ENCODE data around the gene MEIS1.

DNA sequence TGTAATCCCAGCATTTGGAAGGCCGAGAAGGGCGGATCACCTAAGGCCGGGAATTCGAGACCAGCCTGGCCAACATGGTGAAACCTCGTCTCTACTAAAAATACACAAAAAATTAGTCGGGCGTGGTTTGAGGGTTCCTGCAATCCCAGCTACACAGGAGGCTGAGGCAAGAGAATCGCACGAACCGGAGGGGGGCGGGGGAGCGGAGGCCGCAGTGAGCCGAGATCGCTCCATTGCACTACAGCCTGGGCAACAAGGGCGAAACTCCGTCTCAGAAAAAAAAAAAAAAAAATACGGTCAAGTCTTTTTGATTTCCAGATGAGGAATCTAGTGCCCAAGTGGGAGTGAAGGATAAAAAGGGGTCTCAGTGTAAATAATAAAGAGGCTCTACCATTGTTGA, 16.5 kb upstream of the MEIS1 start:
- TF ChIP-seq, protein P1, sequence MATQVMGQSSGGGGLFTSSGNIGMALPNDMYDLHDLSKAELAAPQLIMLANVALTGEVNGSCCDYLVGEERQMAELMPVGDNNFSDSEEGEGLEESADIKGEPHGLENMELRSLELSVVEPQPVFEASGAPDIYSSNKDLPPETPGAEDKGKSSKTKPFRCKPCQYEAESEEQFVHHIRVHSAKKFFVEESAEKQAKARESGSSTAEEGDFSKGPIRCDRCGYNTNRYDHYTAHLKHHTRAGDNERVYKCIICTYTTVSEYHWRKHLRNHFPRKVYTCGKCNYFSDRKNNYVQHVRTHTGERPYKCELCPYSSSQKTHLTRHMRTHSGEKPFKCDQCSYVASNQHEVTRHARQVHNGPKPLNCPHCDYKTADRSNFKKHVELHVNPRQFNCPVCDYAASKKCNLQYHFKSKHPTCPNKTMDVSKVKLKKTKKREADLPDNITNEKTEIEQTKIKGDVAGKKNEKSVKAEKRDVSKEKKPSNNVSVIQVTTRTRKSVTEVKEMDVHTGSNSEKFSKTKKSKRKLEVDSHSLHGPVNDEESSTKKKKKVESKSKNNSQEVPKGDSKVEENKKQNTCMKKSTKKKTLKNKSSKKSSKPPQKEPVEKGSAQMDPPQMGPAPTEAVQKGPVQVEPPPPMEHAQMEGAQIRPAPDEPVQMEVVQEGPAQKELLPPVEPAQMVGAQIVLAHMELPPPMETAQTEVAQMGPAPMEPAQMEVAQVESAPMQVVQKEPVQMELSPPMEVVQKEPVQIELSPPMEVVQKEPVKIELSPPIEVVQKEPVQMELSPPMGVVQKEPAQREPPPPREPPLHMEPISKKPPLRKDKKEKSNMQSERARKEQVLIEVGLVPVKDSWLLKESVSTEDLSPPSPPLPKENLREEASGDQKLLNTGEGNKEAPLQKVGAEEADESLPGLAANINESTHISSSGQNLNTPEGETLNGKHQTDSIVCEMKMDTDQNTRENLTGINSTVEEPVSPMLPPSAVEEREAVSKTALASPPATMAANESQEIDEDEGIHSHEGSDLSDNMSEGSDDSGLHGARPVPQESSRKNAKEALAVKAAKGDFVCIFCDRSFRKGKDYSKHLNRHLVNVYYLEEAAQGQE (IDR thresholded peaks at IDR 0.05; ENCODE audit: unreplicated experiment): no peak
- TF ChIP-seq, protein P2, sequence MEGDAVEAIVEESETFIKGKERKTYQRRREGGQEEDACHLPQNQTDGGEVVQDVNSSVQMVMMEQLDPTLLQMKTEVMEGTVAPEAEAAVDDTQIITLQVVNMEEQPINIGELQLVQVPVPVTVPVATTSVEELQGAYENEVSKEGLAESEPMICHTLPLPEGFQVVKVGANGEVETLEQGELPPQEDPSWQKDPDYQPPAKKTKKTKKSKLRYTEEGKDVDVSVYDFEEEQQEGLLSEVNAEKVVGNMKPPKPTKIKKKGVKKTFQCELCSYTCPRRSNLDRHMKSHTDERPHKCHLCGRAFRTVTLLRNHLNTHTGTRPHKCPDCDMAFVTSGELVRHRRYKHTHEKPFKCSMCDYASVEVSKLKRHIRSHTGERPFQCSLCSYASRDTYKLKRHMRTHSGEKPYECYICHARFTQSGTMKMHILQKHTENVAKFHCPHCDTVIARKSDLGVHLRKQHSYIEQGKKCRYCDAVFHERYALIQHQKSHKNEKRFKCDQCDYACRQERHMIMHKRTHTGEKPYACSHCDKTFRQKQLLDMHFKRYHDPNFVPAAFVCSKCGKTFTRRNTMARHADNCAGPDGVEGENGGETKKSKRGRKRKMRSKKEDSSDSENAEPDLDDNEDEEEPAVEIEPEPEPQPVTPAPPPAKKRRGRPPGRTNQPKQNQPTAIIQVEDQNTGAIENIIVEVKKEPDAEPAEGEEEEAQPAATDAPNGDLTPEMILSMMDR (conservative IDR thresholded peaks at IDR 0.05; ENCODE audit: low read depth in 2 of 2): no peak
- no peak for TF ChIP-seq ZNF331 (CRISPR knock-in tag; IDR thresholded peaks at IDR 0.05; ENCODE audit: low read depth)
- TF ChIP-seq EZH2 (IDR thresholded peaks at IDR 0.05; ENCODE audit: low read depth, unreplicated experiment): no peak
